Measurements from ENCODE around the gene KRTAP9-6. TPM values are rescaled to one million over a fixed set of nuclear protein-coding genes. Genes with fewer than 3 reads are reported as not detected.
"Not testable (repeated sequence)": the region's sequence is repeated elsewhere in the genome, so short reads cannot be mapped to it uniquely, and the experiment has no call there.

Gene KRTAP9-6, protein sequence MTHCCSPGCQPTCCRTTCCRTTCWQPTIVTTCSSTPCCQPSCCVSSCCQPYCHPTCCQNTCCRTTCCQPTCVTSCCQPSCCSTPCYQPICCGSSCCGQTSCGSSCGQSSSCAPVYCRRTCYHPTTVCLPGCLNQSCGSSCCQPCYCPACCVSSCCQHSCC
- total RNA-seq, result not detected

DNA sequence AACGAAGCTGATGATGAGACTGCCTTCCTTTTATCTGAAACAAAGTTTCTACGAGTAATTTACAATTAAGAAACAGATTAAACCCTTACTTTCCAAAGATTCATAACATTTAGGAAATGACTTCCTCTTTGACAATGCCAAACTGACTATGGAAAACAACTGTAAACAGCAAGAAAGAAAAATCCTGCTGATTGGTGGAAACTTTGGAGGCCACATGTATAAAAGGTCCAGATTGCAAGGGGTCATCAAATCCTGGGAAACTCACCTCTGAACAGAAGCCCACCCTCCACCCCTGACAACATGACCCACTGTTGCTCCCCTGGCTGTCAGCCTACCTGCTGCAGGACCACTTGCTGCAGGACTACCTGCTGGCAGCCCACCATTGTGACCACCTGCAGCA lies at the start of gene KRTAP9-6:
TSS of gene KRTAP9-6 (plus strand) at position 301 of the 400 bp plus-strand sequence. CDS start at position 301, 0 bp downstream.
- ChIA-PET CTCF (no interaction called here), POLR2A (no interaction called here)
- DNase-seq (no peak), ATAC-seq (no peak)
- Mint-ChIP-seq H3K27me3 (ENCODE audit: low read depth) (peaks cover 18% of the 10 kb centered on the region), H3K4me1 (ENCODE audit: low read depth) (no peaks in the 10 kb centered on the region), H3K9me3 (ENCODE audit: insufficient read depth) (no peaks in the 10 kb centered on the region), H3K36me3 (ENCODE audit: low read depth) (no peaks in the 10 kb centered on the region), H3K4me3 (no peak within 1 kb of the TSS), H3K27ac (no peak within 1 kb of the TSS)

- Mint-ChIP-seq H3K4me1 (ENCODE audit: low read depth) (no peaks in the 10 kb centered on the region), H3K36me3 (ENCODE audit: low read depth) (no peaks in the 10 kb centered on the region), H3K27me3 (ENCODE audit: low read depth) (no peaks in the 10 kb centered on the region), H3K27ac (no peak overlapping the region), H3K9me3 (ENCODE audit: insufficient read depth) (no peaks in the 10 kb centered on the region), H3K4me3 (no peak overlapping the region)
- ATAC-seq (no peak), DNase-seq (no peak)
- ChIA-PET CTCF (no interaction called here), POLR2A (no interaction called here)
Measured at GRCh38 chr17:41215681-41216080, 49.5 kb upstream of the KRTAP9-6 start.

DNA sequence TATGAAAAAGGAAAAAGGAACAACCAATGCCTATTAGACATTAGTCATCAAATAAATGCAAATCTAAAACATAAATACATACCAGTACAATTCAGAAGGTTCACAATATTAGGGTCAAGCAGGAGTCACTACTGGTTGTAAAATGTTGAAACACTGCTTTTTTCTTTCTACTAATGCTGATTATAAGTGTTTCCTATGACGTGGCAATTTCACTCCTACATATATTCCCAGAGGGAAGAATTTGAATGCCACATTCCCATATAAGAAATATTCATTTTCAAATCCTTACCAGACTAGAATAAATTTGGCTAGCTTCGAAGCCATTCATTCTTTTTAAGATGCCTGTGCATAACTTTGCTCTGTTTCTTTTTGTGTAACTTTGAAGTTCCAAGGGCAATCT lies 41.4 kb upstream of the KRTAP9-6 start:
- no peak overlapping the region for H3K4me3 Mint-ChIP-seq
- H3K9me3 Mint-ChIP-seq (ENCODE audit: insufficient read depth), result no peaks in the 10 kb centered on the region
- DNase-seq (no peak), ATAC-seq (no peak)
- peaks cover 2% of the 10 kb centered on the region for H3K27me3 Mint-ChIP-seq (ENCODE audit: low read depth)
- H3K4me1 Mint-ChIP-seq (ENCODE audit: low read depth), result no peaks in the 10 kb centered on the region
- H3K27ac Mint-ChIP-seq, result no peak overlapping the region
- ChIA-PET CTCF (no interaction called here), POLR2A (no interaction called here)
- no peaks in the 10 kb centered on the region for H3K36me3 Mint-ChIP-seq (ENCODE audit: low read depth)

- no peak overlapping the region for H3K27ac Mint-ChIP-seq
- POLR2A ChIA-PET, result no interaction called here
- no peak overlapping the region for H3K4me3 Mint-ChIP-seq
- H3K4me1 Mint-ChIP-seq (ENCODE audit: low read depth), result no peaks in the 10 kb centered on the region
- ATAC-seq (no peak), DNase-seq (no peak)
- peaks cover 2% of the 10 kb centered on the region for H3K27me3 Mint-ChIP-seq (ENCODE audit: low read depth)
- H3K36me3 Mint-ChIP-seq (ENCODE audit: low read depth), result no peaks in the 10 kb centered on the region
- no peaks in the 10 kb centered on the region for H3K9me3 Mint-ChIP-seq (ENCODE audit: insufficient read depth)
- CTCF ChIA-PET, result no interaction called here
Measured at GRCh38 chr17:41226051-41226450, 39.1 kb upstream of the KRTAP9-6 start.

DNA sequence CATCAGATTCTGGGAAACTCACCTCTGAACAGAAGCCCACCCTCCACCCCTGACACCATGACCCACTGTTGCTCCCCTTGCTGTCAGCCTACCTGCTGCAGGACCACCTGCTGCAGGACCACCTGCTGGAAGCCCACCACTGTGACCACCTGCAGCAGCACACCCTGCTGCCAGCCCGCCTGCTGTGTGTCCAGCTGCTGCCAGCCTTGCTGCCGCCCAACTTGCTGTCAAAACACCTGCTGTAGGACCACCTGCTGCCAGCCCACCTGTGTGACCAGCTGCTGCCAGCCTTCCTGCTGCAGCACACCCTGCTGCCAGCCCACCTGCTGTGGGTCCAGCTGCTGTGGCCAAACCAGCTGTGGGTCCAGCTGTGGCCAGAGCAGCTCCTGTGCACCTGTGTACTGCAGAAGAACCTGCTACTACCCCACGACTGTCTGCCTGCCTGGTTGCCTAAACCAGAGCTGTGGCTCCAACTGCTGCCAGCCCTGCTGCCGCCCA lies 38.5 kb upstream of the KRTAP9-6 start, which contains the start of gene KRTAP9-2:
TSS of gene KRTAP9-2 (plus strand) at position 51 of the 498 bp plus-strand sequence. CDS start at position 58, 7 bp downstream.
- H3K4me1 Mint-ChIP-seq (ENCODE audit: low read depth); H3K27me3 Mint-ChIP-seq (ENCODE audit: low read depth); CTCF ChIA-PET; H3K4me3 Mint-ChIP-seq; DNase-seq; H3K36me3 Mint-ChIP-seq (ENCODE audit: low read depth); H3K9me3 Mint-ChIP-seq (ENCODE audit: insufficient read depth); ATAC-seq; H3K27ac Mint-ChIP-seq; POLR2A ChIA-PET: not testable (repeated sequence)

DNA sequence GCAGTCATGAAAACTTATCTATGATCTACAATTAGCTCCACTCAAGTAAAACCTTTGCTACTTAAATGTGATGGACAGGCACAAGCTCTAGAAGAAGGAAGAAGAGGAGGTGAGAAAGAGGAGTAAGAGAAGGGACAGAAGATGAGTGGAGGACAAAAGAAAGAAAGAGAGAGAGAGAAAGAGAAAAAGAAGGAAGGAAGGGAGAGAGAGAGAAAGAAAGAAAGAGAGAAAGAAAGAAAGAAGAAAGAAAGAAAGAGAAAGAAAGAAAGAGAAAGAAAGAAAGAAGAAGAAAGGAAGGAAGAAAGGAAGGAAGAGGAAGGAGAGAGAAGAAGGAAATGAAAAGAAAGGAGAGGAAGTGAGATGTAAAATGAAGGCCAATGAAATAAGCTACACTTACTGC lies 35.1 kb upstream of the KRTAP9-6 start:
- ChIA-PET CTCF (no interaction called here), POLR2A (interaction anchor here (0.7 kb wide), 1 partner anchor 459 kb away, joined by 6 read pairs; no protein-coding TSS in a partner anchor)
- H3K27ac Mint-ChIP-seq, result no peak overlapping the region
- H3K4me1 Mint-ChIP-seq (ENCODE audit: low read depth), result no peaks in the 10 kb centered on the region
- ATAC-seq, result no peak
- H3K27me3 Mint-ChIP-seq (ENCODE audit: low read depth), result peaks cover 5% of the 10 kb centered on the region
- no peak overlapping the region for H3K4me3 Mint-ChIP-seq
- no peaks in the 10 kb centered on the region for H3K9me3 Mint-ChIP-seq (ENCODE audit: insufficient read depth)
- H3K36me3 Mint-ChIP-seq (ENCODE audit: low read depth), result no peaks in the 10 kb centered on the region
- no peak for DNase-seq

DNA sequence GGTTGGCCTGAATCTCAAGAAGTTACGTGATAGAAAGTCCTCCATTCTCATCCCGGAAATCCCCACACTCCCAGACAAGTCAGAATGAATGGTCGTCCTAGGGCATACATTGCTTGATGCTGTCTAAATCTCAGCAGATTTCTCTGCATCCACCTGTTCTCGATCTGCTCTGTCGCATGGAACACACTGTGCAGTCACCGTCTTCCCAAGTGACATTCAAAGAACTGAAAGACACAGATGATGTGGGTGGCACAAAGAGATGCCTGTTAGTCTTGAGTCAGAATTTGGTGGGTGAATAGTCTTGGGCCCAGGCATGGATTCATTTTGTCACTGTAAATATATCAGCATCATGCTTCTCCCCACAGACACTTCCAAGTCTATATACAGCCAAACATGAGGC lies 33.4 kb upstream of the KRTAP9-6 start:
- POLR2A ChIA-PET, result no interaction called here
- Mint-ChIP-seq H3K36me3 (ENCODE audit: low read depth) (no peaks in the 10 kb centered on the region), H3K27me3 (ENCODE audit: low read depth) (peaks cover 9% of the 10 kb centered on the region)

GRCh38 chr17:41232399-41233105 lies 32.6 kb upstream of the KRTAP9-6 start, which contains the start of gene KRTAP9-3:
Gene KRTAP9-3, plus strand, starts transcription at chr17:41232449. Its CDS starts 53 bp downstream, at chr17:41232502.
- POLR2A ChIA-PET; H3K9me3 Mint-ChIP-seq (ENCODE audit: insufficient read depth); H3K4me1 Mint-ChIP-seq (ENCODE audit: low read depth); H3K27ac Mint-ChIP-seq; DNase-seq; H3K36me3 Mint-ChIP-seq (ENCODE audit: low read depth); ATAC-seq; H3K4me3 Mint-ChIP-seq: not testable (repeated sequence)
- CTCF ChIA-PET, result interaction anchor here (1.4 kb wide), 1 partner anchor 90 kb away, joined by 3 read pairs; no protein-coding TSS in a partner anchor
- peaks cover 12% of the 10 kb centered on the region for H3K27me3 Mint-ChIP-seq (ENCODE audit: low read depth)

More for the DNA sequence above, 33.4 kb upstream of the KRTAP9-6 start:
- ATAC-seq (no peak), DNase-seq (no peak)
- CTCF ChIA-PET, result no interaction called here
- Mint-ChIP-seq H3K4me1 (ENCODE audit: low read depth) (no peaks in the 10 kb centered on the region), H3K9me3 (ENCODE audit: insufficient read depth) (no peaks in the 10 kb centered on the region), H3K4me3 (no peak overlapping the region), H3K27ac (no peak overlapping the region)

DNA sequence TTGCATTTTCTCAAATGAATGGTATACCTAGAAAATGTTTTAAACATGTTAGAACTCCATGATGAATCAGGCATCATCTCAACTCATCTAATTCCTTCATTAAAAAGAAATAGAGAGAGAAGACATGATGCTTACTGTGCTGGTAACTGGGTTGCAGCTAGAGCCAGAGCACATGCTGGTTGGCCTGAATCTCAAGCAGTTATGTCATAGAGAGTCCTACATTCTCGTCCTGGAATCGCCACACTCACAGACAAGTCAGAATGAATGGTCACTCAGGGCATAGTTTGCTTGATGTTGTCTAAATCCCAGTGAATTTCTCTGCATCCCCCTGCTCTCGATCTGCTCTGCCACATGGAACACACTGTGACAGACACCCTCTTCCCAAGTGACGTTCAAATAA lies 28.1 kb upstream of the KRTAP9-6 start:
- H3K4me3 Mint-ChIP-seq; DNase-seq; H3K27ac Mint-ChIP-seq; CTCF ChIA-PET; ATAC-seq; H3K36me3 Mint-ChIP-seq (ENCODE audit: low read depth); H3K9me3 Mint-ChIP-seq (ENCODE audit: insufficient read depth); POLR2A ChIA-PET; H3K4me1 Mint-ChIP-seq (ENCODE audit: low read depth): not testable (repeated sequence)
- H3K27me3 Mint-ChIP-seq (ENCODE audit: low read depth), result peaks cover 10% of the 10 kb centered on the region

- H3K27ac Mint-ChIP-seq; H3K4me1 Mint-ChIP-seq (ENCODE audit: low read depth); CTCF ChIA-PET; H3K9me3 Mint-ChIP-seq (ENCODE audit: insufficient read depth); DNase-seq; ATAC-seq; H3K4me3 Mint-ChIP-seq; H3K36me3 Mint-ChIP-seq (ENCODE audit: low read depth); POLR2A ChIA-PET: not testable (repeated sequence)
- H3K27me3 Mint-ChIP-seq (ENCODE audit: low read depth), result peaks cover 15% of the 10 kb centered on the region
Measured at GRCh38 chr17:41237949-41238437, 27.2 kb upstream of the KRTAP9-6 start, which contains the start of gene KRTAP9-8. Gene KRTAP9-8, plus strand, starts transcription at chr17:41237999. Its CDS starts 53 bp downstream, at chr17:41238052.

DNA sequence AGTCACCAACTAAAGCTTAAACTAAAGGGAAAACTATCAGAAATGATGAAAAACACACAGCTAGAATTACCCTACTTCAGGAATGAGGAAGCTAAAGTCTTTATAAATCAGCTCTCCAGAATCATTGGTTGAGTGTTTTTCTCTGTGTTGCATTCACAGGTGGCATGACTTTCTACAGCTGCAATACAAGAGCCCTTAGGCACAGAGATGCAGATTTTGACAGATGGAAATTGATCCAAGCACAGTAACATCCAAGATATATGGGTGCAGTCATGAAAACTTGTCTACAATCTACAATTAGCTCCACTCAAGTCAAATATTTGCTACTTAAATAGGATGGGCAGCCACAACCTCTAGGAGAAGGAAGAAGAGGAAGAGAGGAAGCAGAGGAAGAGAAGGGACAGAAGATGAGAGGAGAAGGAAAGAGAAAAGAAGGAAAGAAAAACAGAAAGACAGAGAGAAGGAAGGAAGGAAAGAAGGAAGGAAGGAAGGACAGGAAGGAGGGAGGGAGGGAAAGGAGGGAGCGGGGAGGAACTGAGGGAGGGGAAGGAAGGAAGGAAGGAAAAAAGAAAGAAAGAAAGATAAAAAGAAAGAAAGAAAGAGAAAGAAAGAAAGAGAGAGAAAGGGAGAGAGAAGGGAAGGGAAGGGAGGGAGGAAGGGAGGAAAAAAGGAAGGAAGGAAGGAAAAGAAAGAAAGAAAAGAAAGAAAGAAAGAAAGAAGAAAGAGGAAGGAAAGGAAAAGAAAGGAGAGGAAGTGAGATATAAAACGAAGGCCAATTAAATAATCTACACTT lies 18.0 kb upstream of the KRTAP9-6 start:
- ATAC-seq; POLR2A ChIA-PET; H3K4me1 Mint-ChIP-seq (ENCODE audit: low read depth); DNase-seq; H3K27ac Mint-ChIP-seq; H3K36me3 Mint-ChIP-seq (ENCODE audit: low read depth); H3K4me3 Mint-ChIP-seq; H3K9me3 Mint-ChIP-seq (ENCODE audit: insufficient read depth); CTCF ChIA-PET: not testable (repeated sequence)
- H3K27me3 Mint-ChIP-seq (ENCODE audit: low read depth), result peaks cover 13% of the 10 kb centered on the region

Measured in activated CD8-positive, alpha-beta T cell treated with anti-CD3 and anti-CD28 coated beads, Interleukin-2, amount 10 ng/mL, durations not matched to agents 7 days and 5 days (primary cell).